GM12891 (cell line): ENCODE data around the gene GAS1.

Source experiments
- PAX5 ChIP-seq: IDR thresholded peaks from 2 replicates; pipeline ENCODE4 v1.6.1; 2011; ENCODE audit warnings: low read length, moderate library complexity, mild to moderate bottlenecking; ENCODE audit not compliant: insufficient read depth, severe bottlenecking
- POLR2A ChIP-seq: IDR thresholded peaks from 2 replicates; pipeline ENCODE4 v1.6.1; 2011; ENCODE audit warnings: low read depth, low read length, control low read depth
- POLR2AphosphoS5 ChIP-seq: IDR thresholded peaks from 2 replicates; pipeline ENCODE4 v1.6.1; 2011; ENCODE audit warnings: low read depth, low read length, control low read depth
- POU2F2 ChIP-seq: IDR thresholded peaks from 2 replicates; pipeline ENCODE4 v1.6.1; 2011; ENCODE audit warnings: low read depth, mild to moderate bottlenecking, control low read depth, low read length, moderate library complexity

DNA sequence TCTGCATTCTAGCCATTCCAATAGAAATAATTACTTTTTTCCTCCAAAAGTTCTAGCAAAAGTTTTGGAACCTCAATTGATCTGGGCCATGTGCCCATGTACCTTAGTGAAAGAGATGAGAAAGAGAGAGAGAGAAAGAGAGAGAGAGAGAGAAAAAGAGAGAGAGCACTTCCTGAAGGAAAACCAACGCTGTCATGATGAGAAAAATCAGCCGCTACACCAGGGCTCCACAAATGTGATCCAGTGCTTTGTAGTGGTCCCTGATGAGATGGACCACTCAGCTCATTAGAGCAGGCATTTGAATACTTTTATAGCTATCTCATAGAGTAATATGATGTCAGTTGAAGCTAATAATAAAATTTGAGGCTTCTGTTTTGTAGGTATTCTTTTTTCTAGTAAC is 7.7 kb upstream of the GAS1 start:
- TF ChIP-seq POLR2AphosphoS5, result no peak
- TF ChIP-seq POLR2A, result no peak
- TF ChIP-seq POU2F2, result no peak
- no peak for TF ChIP-seq PAX5
